ENCODE results near the gene MYO1D.
A peak's percentile ranks its signal among the peaks of the same experiment; 100 is the strongest.
"Not testable (repeated sequence)": the region's sequence is repeated elsewhere in the genome, so short reads cannot be mapped to it uniquely, and the experiment has no call there.

MYO1D gene

DNA sequence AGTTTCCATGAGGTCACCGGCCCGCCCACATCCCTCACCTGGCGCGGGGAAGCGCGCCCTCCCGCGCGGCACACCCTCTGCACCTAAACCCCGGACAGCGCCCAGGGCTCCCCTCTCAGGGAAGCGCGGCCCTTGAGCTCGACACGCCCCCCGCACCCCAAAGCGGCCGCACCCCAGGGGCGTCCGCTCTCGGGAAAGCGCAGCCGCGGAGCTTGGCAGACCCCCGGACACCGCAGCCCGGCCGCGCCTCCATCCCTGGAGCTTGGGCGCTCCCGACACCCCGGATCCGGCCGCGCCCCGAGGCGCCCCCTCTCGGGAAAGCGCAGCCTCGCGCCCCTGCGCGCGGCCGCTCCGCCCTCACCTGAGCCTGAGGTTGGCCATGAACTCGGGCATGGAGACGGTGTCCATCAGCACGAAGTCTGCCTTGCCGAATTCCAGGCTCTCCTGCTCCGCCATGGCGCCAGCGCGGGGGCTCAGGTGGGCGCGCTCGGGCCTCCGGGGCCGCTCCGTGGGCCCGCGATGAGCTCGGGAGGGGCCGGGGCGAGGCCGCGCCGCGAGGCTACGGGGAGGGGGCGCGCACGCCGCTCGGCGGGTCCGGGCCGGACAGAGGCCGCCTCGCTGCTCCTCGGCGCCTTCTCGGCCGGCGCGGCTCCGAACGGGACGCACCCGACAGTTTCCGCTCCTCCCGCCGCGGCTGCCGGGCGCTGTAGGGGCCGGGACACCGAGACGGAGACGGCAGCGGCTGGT lies at the start of gene MYO1D:
Gene MYO1D, minus strand, starts transcription at position 708 of the 747 bp plus-strand sequence. Its CDS starts 252 bp downstream, at position 456.
- H3K4me3 ChIP-seq (ENCODE audit: low read length), result peak within 1 kb of the TSS; percentile 82
- no peak for TF ChIP-seq ZNF274 (IDR thresholded peaks at IDR 0.05; ENCODE audit: low read depth, low read length)

DNA sequence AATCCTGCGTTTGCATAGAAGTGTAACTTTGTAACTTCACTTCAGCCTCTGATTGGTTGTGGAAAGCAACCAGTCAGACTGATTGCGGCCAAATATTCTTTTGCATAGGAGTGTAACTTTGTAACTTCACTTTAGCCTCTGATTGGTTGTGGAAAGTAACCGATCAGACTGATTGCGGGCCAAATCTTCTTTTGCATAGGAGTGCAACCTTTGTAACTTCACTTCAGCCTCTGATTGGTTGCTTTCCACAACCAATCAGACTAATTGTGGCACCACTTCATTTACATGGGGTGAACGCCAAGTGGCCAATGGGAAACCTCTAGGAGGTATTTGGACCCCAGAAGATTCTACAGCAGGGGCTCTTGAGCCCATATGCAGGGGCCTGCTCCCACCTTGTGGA lies 49.3 kb upstream of the MYO1D start:
- H3K4me3 ChIP-seq (ENCODE audit: low read length), result no peak overlapping the region
- no peak for TF ChIP-seq ZNF274 (IDR thresholded peaks at IDR 0.05; ENCODE audit: low read depth, low read length)

DNA sequence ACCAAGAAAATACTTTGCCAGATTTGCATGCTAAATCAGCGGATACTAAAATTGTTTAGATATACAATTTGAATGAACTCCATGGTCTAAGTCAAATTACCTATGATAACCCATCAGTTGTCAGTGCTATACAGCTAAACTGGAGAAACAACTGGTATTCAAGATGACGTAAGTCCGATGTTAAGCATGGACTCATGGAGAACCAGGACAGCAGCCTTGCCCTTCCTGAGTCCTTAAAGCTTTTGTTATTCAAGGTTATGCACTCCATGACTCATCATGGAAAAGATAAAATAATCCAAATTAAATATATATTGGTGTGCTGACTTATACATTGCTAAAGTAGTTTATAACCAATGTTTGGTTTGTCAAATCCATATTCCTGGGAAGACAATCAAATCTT lies 47.0 kb upstream of the MYO1D start:
- not testable (repeated sequence) for H3K4me3 ChIP-seq (ENCODE audit: low read length)

DNA sequence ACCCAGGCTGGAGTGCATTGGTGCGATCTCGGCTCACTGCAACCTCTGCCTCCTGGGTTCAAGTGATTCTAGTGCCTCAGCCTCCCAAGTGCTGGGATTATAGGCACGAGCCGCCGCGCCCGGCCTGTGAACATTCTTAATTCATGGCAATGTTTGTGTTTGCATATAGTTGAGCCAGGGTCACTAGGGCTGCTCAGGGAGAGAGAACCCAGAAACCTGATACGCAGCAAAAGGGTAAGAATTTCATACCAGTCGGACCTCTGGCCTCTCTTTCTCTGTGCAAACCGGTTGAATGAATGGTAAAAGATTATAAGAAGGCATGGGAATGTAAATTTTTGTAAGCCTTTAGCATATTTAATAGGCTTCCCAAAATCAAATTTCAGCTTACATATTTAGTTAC lies 44.1 kb upstream of the MYO1D start:
- no peak overlapping the region for H3K4me3 ChIP-seq (ENCODE audit: low read length)
- TF ChIP-seq ZNF274 (IDR thresholded peaks at IDR 0.05; ENCODE audit: low read depth, low read length), result no peak

DNA sequence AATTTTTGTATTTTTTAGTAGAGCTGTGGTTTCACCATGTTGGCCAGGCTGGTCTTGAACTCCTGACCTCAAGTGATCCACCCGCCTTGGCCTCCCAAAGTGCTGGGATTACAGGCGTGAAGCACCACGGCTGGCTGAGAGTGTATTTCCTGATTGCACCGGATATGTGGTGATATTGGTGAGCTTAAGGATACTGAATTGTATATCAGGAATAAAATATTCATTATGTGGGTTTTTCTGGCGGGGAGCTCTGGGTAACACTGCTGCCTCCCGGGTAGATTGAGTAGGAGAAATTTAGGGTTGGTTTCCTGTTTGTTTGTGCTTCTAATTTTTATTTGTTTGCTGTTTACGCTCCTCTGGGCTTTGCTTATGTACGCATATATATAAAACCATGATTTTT lies 43.4 kb upstream of the MYO1D start:
- no peak overlapping the region for H3K4me3 ChIP-seq (ENCODE audit: low read length)
- no peak for TF ChIP-seq ZNF274 (IDR thresholded peaks at IDR 0.05; ENCODE audit: low read depth, low read length)

DNA sequence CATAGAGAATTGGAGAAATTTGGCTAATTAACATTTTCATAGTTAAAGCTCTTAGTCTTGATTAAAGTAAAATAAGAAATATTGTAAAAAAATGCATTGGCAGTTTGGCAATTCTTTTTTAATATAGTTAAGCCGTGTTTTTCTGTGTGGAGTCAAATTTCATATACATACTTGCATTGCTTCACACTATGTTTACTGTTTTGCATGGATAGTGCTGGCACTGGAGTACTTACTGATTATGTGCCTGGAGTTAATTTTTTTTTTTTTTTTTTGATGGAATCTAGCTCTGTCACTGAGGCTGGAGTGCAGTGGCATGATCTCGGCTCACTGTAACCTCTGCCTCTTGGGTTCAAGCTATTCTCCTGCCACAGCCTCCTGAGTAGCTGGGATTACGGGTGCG lies 43.0 kb upstream of the MYO1D start:
- H3K4me3 ChIP-seq (ENCODE audit: low read length), result not testable (repeated sequence)

DNA sequence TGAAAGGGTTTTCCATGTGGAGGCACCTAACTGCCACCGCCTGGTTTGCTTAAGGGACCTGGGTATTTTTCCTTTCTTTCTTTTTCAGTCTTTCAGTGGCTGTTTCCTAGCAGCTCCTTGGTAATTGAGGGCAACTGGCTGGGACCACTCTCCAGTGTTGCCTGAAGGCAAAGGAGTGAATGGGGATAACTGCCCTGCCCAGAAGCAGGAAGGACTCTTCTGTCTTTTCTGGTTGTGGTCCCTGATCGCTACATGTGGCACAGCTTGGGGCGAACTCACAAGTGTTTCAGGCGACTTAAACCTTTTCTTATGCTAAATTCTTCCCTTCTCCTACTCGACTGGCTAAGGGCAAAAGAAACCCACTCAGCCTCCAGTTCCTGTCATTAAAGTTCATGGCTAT lies 40.9 kb upstream of the MYO1D start:
- no peak for TF ChIP-seq ZNF274 (IDR thresholded peaks at IDR 0.05; ENCODE audit: low read depth, low read length)
- H3K4me3 ChIP-seq (ENCODE audit: low read length), result no peak overlapping the region

DNA sequence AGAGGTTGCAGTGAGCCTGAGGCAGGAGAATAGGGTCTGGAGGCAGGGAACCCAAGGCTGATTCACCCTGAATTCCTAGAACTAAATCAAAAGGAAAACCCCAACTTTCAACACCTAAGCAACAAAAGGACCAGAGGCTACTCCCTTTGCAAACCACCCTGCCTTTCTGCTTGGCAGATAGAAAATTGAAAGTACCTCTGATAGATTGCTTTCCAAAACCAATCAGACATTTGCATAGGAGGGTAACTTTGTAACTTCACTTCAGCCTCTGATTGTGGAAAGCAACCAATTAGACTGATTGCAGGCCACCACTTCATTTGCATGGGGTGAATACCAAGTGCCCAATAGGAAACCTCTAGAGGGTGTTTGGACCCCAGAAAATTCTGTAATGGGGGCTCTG lies 40.2 kb upstream of the MYO1D start:
- H3K4me3 ChIP-seq (ENCODE audit: low read length), result no peak overlapping the region
- no peak for TF ChIP-seq ZNF274 (IDR thresholded peaks at IDR 0.05; ENCODE audit: low read depth, low read length)

DNA sequence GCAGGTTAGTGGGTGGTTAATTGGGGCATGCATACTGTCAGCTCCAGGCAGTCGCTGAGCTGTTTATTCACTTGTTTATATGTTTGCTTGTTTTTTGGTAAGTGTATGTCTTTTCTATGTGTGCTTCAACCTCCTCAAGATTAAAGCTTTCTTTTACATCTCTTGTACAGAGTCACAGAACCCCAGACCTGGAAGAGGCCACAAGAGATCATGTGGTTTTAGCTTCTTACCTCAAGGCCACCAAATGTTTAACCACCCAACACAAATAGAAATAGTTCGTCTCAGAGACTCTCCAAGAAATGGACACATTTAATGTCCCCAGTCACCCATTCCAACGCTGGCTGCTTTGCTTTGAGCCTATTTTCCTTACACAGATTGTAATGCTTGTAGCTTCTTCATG lies 39.2 kb upstream of the MYO1D start:
- no peak overlapping the region for H3K4me3 ChIP-seq (ENCODE audit: low read length)
- no peak for TF ChIP-seq ZNF274 (IDR thresholded peaks at IDR 0.05; ENCODE audit: low read depth, low read length)

DNA sequence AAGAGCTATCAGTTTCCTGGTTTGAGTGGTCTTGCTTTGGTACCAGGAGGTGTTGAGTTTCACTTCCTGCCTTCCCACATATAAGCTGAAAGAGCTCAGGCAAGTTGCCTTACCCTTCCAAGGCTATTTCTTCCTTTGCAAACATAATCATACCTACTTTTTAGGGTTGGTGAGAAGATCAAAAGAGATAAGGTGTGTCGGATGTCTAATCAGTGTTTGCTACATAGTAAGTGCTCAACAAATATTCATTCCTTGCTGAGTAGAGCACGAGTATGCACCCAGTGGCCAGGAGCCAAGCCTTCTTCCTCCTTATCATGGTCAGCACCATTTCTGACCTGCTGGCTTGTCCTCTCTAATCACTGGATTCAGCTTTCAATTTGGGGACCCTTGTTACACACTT lies 38.3 kb upstream of the MYO1D start:
- no peak overlapping the region for H3K4me3 ChIP-seq (ENCODE audit: low read length)
- TF ChIP-seq ZNF274 (IDR thresholded peaks at IDR 0.05; ENCODE audit: low read depth, low read length), result no peak

DNA sequence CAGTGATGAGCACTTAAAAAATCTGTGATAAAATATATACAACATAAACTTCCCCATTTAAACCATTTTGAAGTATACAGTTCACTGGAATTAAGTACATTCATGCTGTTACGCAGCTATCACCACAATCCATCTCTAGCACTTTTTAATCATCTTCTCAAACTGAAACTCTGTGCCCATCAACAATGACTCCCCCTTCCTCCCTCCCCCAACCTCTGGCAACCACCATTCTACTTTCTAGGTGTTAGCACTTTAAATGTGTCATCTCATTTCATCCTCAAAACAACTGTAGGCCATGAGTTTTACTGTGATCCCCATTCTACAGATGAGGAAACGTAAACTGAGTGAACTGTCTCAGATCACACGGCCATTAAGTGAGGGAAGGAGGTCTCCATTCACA lies 37.3 kb upstream of the MYO1D start:
- H3K4me3 ChIP-seq (ENCODE audit: low read length), result no peak overlapping the region
- no peak for TF ChIP-seq ZNF274 (IDR thresholded peaks at IDR 0.05; ENCODE audit: low read depth, low read length)

DNA sequence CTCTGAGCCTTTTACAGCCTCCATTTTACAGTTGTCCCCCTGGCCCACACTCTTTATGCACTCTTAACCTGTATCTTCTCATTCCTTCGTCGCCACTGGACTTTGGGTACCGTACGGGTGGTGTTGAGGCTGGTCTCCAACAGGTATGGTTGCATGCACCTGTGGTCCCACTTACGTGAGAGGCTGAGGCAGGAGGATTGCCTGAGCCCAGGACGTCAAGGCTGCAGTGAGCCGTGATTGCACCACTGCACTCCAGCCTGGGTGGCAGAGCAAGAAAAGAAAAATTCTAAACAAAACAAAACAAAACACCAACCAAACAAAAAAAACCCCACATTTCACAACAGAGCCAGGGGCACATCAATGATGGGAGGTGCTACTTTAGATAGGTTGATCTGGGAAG lies 36.7 kb upstream of the MYO1D start:
- no peak for TF ChIP-seq ZNF274 (IDR thresholded peaks at IDR 0.05; ENCODE audit: low read depth, low read length)
- no peak overlapping the region for H3K4me3 ChIP-seq (ENCODE audit: low read length)

DNA sequence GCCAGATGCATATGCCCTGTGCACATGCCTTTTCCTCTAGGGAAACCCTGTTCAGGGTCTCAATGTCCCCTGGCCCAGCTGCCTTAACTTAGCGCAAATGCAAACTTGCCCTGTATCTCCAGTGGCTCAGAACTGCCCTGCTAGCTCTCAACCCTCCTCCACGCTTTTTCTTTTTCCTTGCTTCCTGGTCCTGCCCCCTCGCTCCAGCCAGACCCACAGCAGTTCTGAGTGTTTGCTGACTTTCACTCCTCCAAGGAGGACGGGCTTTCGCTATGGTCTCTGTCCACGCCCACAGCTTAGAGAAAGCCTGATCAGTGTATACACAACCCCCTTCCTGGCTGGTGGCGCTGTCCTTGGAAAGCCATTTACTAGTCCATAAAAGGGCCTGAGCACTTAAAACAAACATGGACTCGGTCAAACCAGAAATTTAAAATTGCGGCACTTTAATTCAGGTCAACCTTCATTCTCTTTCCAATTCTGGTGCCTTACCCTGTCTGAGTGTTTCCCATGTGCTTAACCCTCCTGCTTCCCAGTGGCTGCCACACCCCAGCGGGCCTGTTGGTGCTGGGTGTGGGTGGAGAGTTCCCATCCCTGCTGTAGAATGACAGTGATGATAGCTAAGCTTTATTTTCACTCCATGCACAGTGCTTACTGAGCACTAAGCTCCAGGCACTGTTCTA lies 35.4 kb upstream of the MYO1D start:
- H3K4me3 ChIP-seq (ENCODE audit: low read length), result no peak overlapping the region
- no peak for TF ChIP-seq ZNF274 (IDR thresholded peaks at IDR 0.05; ENCODE audit: low read depth, low read length)

DNA sequence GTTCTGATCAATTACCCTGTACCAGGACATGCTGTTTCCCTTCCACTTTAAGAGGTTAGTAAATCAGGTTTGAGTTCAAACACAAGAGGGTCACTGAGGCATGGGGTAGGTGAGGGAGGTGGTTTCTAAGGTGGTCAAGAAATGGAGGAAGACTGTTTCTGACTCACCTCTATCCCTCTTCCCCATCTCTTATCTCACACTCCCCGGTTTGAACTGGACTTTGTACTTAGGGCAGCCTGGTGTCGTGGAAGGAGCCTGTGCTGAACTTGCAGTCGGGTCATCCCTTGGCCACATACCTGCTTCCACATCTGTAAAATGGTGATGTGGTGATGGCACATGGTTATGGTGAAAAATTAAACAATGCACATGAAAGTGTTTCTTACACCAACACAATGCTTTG lies 33.8 kb upstream of the MYO1D start:
- TF ChIP-seq ZNF274 (IDR thresholded peaks at IDR 0.05; ENCODE audit: low read depth, low read length), result no peak
- H3K4me3 ChIP-seq (ENCODE audit: low read length), result no peak overlapping the region

DNA sequence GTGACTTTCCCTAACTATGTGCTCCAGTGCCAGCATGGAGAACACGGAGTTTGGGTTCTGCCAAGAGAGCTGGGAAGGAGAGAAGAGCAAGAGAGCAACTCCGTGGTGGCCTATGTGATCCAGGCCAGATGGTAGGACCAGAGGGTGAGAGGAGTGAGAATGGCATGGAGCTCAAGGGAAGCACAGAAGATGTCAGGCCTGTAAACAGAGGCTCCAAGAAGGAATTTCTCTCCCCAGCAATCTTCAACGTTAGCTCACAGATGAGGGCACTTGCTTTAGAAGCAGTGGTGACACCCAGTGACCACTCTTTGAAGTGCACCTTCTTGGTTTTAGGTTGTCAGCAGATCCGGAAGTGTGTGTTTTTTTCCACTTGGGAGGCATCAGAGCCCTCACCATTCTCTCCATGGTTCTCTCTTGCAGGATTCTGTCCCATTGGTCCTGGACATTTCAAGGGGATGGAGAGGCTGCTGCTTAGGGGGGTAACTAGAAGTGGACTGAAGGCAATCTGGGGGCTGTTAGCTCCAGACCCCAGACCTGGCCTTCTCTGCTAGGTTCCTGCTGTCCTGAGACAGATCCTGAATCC lies 33.0 kb upstream of the MYO1D start:
- TF ChIP-seq ZNF274 (IDR thresholded peaks at IDR 0.05; ENCODE audit: low read depth, low read length), result no peak
- no peak overlapping the region for H3K4me3 ChIP-seq (ENCODE audit: low read length)
